Stomach (tissue), 4 donors: Measurements from ENCODE around the gene LENEP.
A peak's percentile ranks its signal among the peaks of the same experiment; 100 is the strongest.

ENCODE experiments used
- EP300 ChIP-seq: sonication (generic); formaldehyde crosslinking; IDR thresholded peaks from one replicate; pipeline ENCODE4 v1.6.1; 2017; ENCODE audit warnings: antibody characterized with exemption
- POLR2A ChIP-seq, 4 donors: fragments of 450-650 bp; IDR thresholded peaks; one replicate each; pipeline ENCODE4 v1.6.1; 2016; ENCODE audit warnings: antibody characterized with exemption in 4 of 4, control low read depth in 2 of 4, mild to moderate bottlenecking in 1 of 4, moderate library complexity in 1 of 4
- POLR2AphosphoS5 ChIP-seq, 3 donors: sonication (generic); formaldehyde crosslinking; IDR thresholded peaks; one replicate each; pipeline ENCODE4 v1.6.1; 2016; ENCODE audit warnings: antibody characterized with exemption in 3 of 3
- TF ChIP-seq, protein P1 (sequence below), 7 experiments: fragments of 450-650 bp in 4 of 7; fragments of 200-600 bp in 3 of 7; sonication (generic) in 3 of 7; IDR thresholded peaks; one replicate each; pipeline ENCODE4 v1.5.1; 2016 to 2019; ENCODE audit warnings: antibody characterized with exemption in 7 of 7, control low read depth in 2 of 7, mild to moderate bottlenecking in 1 of 7

DNA sequence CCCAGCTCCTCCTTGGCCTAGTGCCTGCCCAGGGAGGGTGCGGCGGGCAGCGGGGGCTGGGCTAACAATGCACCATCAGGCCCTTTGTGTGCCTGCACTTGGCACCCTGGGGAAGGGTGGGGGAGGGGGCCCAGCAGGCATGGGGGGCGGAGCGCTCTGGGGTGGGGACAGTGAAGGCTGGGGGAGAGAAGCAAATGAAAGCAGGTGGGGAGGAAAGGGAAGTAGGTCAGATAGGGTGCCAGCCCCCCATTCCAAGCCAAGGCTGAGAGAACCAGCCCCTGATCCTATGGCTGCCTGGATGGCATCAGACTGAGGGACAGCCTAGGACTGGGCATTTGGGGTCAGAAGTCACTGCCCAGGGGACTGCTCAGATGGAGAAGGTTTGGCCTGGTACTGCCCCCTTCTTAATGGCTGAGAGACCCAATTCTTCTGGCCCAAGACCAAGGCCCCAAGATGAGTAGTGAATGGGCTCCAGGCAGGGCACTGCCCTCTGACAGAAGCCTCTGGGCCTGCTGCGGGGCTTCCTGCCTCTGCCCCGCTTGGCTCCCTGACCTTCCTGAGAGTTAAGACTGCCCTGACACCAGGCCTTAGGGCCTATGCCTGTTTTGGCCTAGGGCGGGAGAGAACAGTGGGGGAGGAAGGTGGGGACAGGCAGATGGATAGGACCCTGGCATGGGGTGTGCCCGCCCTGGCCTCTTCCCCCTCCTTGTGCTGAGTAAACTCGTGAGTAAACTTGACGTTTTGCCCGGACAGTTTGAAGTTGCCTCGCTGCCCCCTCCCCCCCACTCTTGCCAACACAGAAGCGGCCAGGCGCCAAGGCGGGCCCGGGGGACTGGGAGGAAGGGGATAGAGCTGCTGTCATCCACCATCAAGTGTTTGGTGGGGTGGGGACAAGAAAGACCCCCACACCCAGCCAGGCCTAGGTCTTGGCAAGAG, 12.0 kb downstream of the LENEP start:
- TF ChIP-seq, protein P1, sequence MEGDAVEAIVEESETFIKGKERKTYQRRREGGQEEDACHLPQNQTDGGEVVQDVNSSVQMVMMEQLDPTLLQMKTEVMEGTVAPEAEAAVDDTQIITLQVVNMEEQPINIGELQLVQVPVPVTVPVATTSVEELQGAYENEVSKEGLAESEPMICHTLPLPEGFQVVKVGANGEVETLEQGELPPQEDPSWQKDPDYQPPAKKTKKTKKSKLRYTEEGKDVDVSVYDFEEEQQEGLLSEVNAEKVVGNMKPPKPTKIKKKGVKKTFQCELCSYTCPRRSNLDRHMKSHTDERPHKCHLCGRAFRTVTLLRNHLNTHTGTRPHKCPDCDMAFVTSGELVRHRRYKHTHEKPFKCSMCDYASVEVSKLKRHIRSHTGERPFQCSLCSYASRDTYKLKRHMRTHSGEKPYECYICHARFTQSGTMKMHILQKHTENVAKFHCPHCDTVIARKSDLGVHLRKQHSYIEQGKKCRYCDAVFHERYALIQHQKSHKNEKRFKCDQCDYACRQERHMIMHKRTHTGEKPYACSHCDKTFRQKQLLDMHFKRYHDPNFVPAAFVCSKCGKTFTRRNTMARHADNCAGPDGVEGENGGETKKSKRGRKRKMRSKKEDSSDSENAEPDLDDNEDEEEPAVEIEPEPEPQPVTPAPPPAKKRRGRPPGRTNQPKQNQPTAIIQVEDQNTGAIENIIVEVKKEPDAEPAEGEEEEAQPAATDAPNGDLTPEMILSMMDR (IDR thresholded peaks at IDR 0.05): no peak
- TF ChIP-seq POLR2AphosphoS5 (IDR thresholded peaks at IDR 0.05) (peak in 2 of 3 donors; percentile 46 to 47), POLR2A (IDR thresholded peaks at IDR 0.05) (peak in 1 of 4 donors; percentile 18), EP300 (no peak)
